Metanephros (tissue), 2 donors: Measurements from ENCODE around the gene KCTD21. TPM values are rescaled to one million over a fixed set of nuclear protein-coding genes. Genes with fewer than 3 reads are reported as not detected.

Source experiments
- small RNA-seq: library from RNA; depleted of rRNA; stranded (forward); fragments of <200 nt; gene quantifications from one replicate; pipeline ENCODE3, GENCODE V24; 2014; ENCODE audit warnings: low replicate concordance
- total RNA-seq: library from RNA; depleted of rRNA; stranded (reverse); fragments of >200 nt; gene quantifications from one replicate; pipeline ENCODE4 v1.2.3, GENCODE V29; 2014

KCTD21 gene
- 6.5 TPM for total RNA-seq

GRCh38 chr11:78188286-78189173 is at the start of gene KCTD21, which contains the start of gene USP35:
TSS of gene KCTD21 (minus strand) at chr11:78188626. CDS start at chr11:78174554, 14,072 bp downstream.
TSS of gene USP35 (plus strand) at chr11:78188919. CDS start at chr11:78196246, 7,327 bp downstream.

GRCh38 chr11:78139422-78140391 is 48.7 kb downstream of the KCTD21 start, which contains the start of gene ALG8:
TSS of gene ALG8 (minus strand) at chr11:78139626. CDS start at chr11:78139588, 38 bp downstream.

Small RNAs within 50 kb of the gene (small RNA-seq; reads per million reads assigned to genes)
- gene RNU6-126P, result not detected

Other genes starting within 250 kb of the KCTD21 start
- gene INTS4, start 194.0 kb downstream of the KCTD21 start, total RNA-seq, result 59.3 TPM
- 7.8 TPM for gene KCTD14, start 165.3 kb downstream of the KCTD21 start, total RNA-seq
- gene THRSP, start 124.8 kb downstream of the KCTD21 start, total RNA-seq, result 2.0 TPM
- gene NDUFC2, start 108.8 kb downstream of the KCTD21 start, total RNA-seq, result 134 TPM
- gene ALG8, start 49.0 kb downstream of the KCTD21 start, total RNA-seq, result 29.9 TPM
- 7.3 TPM for gene USP35, start 293 bp upstream of the KCTD21 start, total RNA-seq
- 12.0 TPM for gene GAB2, start 229.2 kb upstream of the KCTD21 start, total RNA-seq